Upper lobe of left lung (tissue), 4 donors: ENCODE results near the gene ASPHD1.

Source experiments
- EP300 ChIP-seq, 4 donors: sonication (generic); formaldehyde crosslinking; IDR thresholded peaks; one replicate each; pipeline ENCODE4 v1.5.1; 2017; ENCODE audit warnings: antibody characterized with exemption in 4 of 4, control low read depth in 2 of 4
- POLR2A ChIP-seq, 4 donors: fragments of 450-650 bp; IDR thresholded peaks; one replicate each; pipeline ENCODE4 v1.5.1; 2016 to 2017; ENCODE audit warnings: antibody characterized with exemption in 4 of 4, mild to moderate bottlenecking in 2 of 4
- TF ChIP-seq, protein P1 (sequence below), 6 experiments: fragments of 450-650 bp in 4 of 6; fragments of 200-600 bp in 2 of 6; sonication (generic) in 2 of 6; IDR thresholded peaks; one replicate each; pipeline ENCODE4 v1.5.1; 2016 to 2019; ENCODE audit warnings: antibody characterized with exemption in 6 of 6

DNA sequence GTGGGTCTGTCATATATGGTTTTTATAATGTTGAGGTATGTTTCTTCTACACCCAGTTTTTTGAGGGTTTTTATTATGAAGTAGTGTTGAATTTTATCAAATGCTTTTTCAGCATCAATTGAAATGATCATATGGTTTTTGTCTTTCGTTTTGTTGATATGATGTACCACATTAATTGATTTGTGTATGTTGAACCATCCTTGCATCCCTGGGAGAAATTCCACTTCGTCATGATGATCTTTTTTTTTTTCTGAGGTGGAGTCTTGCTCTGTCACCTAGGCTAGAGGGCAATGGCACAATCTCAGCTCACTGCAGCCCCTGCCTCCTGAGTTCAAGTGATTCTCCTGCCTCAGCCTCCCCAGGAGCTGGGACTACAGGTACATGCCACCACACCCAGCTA lies 47.6 kb downstream of the ASPHD1 start:
- TF ChIP-seq, protein P1, sequence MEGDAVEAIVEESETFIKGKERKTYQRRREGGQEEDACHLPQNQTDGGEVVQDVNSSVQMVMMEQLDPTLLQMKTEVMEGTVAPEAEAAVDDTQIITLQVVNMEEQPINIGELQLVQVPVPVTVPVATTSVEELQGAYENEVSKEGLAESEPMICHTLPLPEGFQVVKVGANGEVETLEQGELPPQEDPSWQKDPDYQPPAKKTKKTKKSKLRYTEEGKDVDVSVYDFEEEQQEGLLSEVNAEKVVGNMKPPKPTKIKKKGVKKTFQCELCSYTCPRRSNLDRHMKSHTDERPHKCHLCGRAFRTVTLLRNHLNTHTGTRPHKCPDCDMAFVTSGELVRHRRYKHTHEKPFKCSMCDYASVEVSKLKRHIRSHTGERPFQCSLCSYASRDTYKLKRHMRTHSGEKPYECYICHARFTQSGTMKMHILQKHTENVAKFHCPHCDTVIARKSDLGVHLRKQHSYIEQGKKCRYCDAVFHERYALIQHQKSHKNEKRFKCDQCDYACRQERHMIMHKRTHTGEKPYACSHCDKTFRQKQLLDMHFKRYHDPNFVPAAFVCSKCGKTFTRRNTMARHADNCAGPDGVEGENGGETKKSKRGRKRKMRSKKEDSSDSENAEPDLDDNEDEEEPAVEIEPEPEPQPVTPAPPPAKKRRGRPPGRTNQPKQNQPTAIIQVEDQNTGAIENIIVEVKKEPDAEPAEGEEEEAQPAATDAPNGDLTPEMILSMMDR (IDR thresholded peaks at IDR 0.05), result no peak
- TF ChIP-seq POLR2A (IDR thresholded peaks at IDR 0.05) (no peak), EP300 (IDR thresholded peaks at IDR 0.05) (no peak)
